Endothelial cell of umbilical vein (primary cell): ENCODE data around the gene ZNF322. TPM values are rescaled to one million over a fixed set of nuclear protein-coding genes. Genes with fewer than 3 reads are reported as not detected.
"Not testable (repeated sequence)": the region's sequence is repeated elsewhere in the genome, so short reads cannot be mapped to it uniquely, and the experiment has no call there.

ENCODE experiments used
- BruUV-seq: library from RNA; stranded (reverse); fragments of 400-500 nt; replicated peaks from 2 replicates; lab custom pipeline; 2021; lab: Mats Ljungman, UMichigan
- CTCF ChIA-PET: fragments of 300-600, 350-600 bp; sonication (Branson Sonifier 250); formaldehyde crosslinking; loops from one replicate; lab custom pipeline; 2021; ENCODE audit warnings: antibody characterized with exemption, inconsistent platforms; lab: Charles Lee
- POLR2A ChIA-PET: fragments of 300-600, 350-600 bp; sonication (Branson Sonifier 250); formaldehyde crosslinking; loops from one replicate; lab custom pipeline; 2021; ENCODE audit warnings: antibody characterized with exemption, inconsistent platforms; lab: Charles Lee
- DNase-seq: peaks from one replicate; pipeline ENCODE4 v3.0.0-alpha.2; 2011; ENCODE audit warnings: low read depth, low spot score
- FAIRE-seq: peaks from 2 replicates; lab custom pipeline; 2011; peaks lifted over from hg19 to GRCh38; lab: Jason Lieb, UNC
- H2AFZ ChIP-seq: 2 replicates; pipeline ENCODE4 v1.6.0; 2012; ENCODE audit warnings: low read depth, low read length, control low read depth, inconsistent platforms
- H3K27ac ChIP-seq: 2 replicates; pipeline ENCODE4 v1.5.1; 2011; ENCODE audit warnings: low read depth, mild to moderate bottlenecking, control low read depth, low read length, moderate library complexity; ENCODE audit not compliant: insufficient read depth
- H3K27me3 ChIP-seq, 2 experiments: 2 replicates each; pipeline versions ENCODE4 v1.6.0 to v1.6.1; 2011; ENCODE audit warnings: low read length in 2 of 2, mixed read lengths in 1 of 2; ENCODE audit not compliant: control insufficient read depth in 2 of 2, insufficient read depth in 2 of 2
- H3K36me3 ChIP-seq, 2 experiments: 2 replicates in 1 of 2; 3 replicates in 1 of 2; pipeline ENCODE4 v1.5.1; 2011; ENCODE audit warnings: low read length in 2 of 2, mild to moderate bottlenecking in 1 of 2, moderate library complexity in 1 of 2; ENCODE audit not compliant: control insufficient read depth in 2 of 2, insufficient read depth in 2 of 2; ENCODE audit errors: extremely low read depth in 1 of 2
- H3K4me1 ChIP-seq: 3 replicates; pipeline ENCODE4 v1.5.1; 2011; ENCODE audit warnings: mild to moderate bottlenecking, low read length; ENCODE audit not compliant: control insufficient read depth, insufficient read depth; ENCODE audit errors: extremely low read depth
- H3K4me2 ChIP-seq: 2 replicates; pipeline ENCODE4 v1.6.1; 2011; ENCODE audit warnings: low read length, control low read depth, mixed read lengths; ENCODE audit not compliant: insufficient read depth
- H3K4me3 ChIP-seq, 3 experiments: fragments of 200-600 bp in 1 of 3; sonication (generic), shearing (Covaris generic) in 1 of 3; replicated peaks in 1 of 3; 2 replicates each; pipeline ENCODE4 v1.5.1; 2011 to 2016; ENCODE audit warnings: control low read depth in 3 of 3, low read length in 3 of 3, mild to moderate bottlenecking in 2 of 3, inconsistent platforms in 1 of 3, low read depth in 1 of 3, moderate library complexity in 1 of 3; ENCODE audit not compliant: insufficient read depth in 1 of 3
- H3K79me2 ChIP-seq: 2 replicates; pipeline ENCODE4 v1.6.0; 2012; ENCODE audit warnings: low read length, inconsistent platforms; ENCODE audit not compliant: control insufficient read depth, insufficient read depth
- H3K9ac ChIP-seq: replicated peaks from 2 replicates; pipeline ENCODE3; 2011; ENCODE audit warnings: low read length, control low read depth; ENCODE audit not compliant: insufficient read depth; ENCODE audit errors: extremely low read depth
- H3K9me1 ChIP-seq: replicated peaks from 3 replicates; pipeline ENCODE4 v1.6.0; 2011; ENCODE audit warnings: mild to moderate bottlenecking, low read length; ENCODE audit not compliant: control insufficient read depth, insufficient read depth; ENCODE audit errors: extremely low read depth
- H3K9me3 ChIP-seq: replicated peaks from 2 replicates; pipeline ENCODE4 v1.5.1; 2012; ENCODE audit warnings: low read length, inconsistent platforms; ENCODE audit not compliant: control insufficient read depth, insufficient read depth
- H4K20me1 ChIP-seq: replicated peaks from 2 replicates; pipeline ENCODE3; 2011; ENCODE audit warnings: mild to moderate bottlenecking, low read length; ENCODE audit not compliant: control insufficient read depth, insufficient read depth; ENCODE audit errors: extremely low read depth
- dilution Hi-C: fragments of 300-500 bp; cut with MboI; formaldehyde crosslinking; loops from one replicate; pipeline ENCODE4 v1.15.0; 2019; ENCODE audit warnings: low sequenced_read_pairs; ENCODE audit not compliant: extremely low pct_ligation_motif_present
- intact Hi-C: fragments of 100-400 bp; cut with micrococcal nuclease; formaldehyde crosslinking; loops from one replicate; pipeline ENCODE4 v1.10.0; 2022
- polyA plus RNA-seq, 4 experiments: library from polyadenylated mRNA; depleted of rRNA in 3 of 4; stranded (reverse) in 3 of 4; unstranded in 1 of 4; fragments of >200 nt; gene quantifications; 2 replicates each; pipeline versions ENCODE4 v1.2.1 to v1.2.3, GENCODE V29; 2011 to 2012; ENCODE audit warnings: missing spikeins in 1 of 4
- total RNA-seq: library from RNA; stranded (reverse); gene quantifications from 2 replicates; pipeline ENCODE4 v1.2.3, GENCODE V29; 2021

ZNF322 gene
- total and polyA plus RNA-seq, 2 donors (not counting 3 experiments of a cell fraction or from before 2014, with no cell fraction given): 3.4 to 17.0 TPM

DNA sequence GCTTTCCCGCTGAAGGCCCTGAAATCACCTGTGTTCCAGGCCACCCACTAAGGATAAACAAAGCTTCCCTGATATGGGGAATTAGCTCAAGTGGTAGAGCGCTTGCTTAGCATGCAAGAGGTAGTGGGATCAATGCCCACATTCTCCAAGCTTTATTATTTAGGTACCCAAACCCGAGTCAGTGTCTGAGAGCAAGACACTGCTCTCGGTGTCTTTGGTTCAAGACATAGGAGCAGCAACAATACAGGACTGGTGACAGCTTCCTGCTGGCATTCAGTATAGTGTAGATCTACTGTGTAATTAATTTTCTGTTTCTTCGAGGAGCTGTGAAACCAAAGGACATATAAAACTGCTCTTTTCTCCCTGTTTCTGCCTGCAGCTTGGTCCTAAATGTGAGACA is 13.7 kb upstream of the ZNF322 start:
- H4K20me1 ChIP-seq, H3K4me1 ChIP-seq, H3K9ac ChIP-seq, H2AFZ ChIP-seq, CTCF ChIA-PET, H3K4me3 ChIP-seq, DNase-seq, H3K79me2 ChIP-seq, H3K36me3 ChIP-seq, H3K4me2 ChIP-seq, FAIRE-seq, intact Hi-C loops, H3K27me3 ChIP-seq, BruUV-seq, POLR2A ChIA-PET, H3K9me1 ChIP-seq, H3K9me3 ChIP-seq, H3K27ac ChIP-seq, dilution Hi-C loops: not testable (repeated sequence)

DNA sequence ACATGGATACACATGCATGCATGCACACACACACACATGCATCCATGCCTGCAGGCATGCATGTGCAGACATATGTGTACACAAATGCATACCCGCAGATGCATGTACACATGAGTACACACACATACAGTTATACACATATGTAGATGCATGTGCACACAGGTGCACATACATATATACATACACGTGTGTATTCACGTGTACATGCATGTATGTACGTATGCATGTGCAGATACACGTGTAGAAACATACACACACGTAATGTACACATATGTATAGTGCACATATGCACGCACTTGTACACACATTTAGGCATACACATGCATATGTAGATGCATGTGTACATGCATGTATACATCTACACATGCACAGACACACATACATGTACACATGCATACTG is 11.0 kb upstream of the ZNF322 start:
- H3K9me1 ChIP-seq, BruUV-seq, H3K27me3 ChIP-seq, H4K20me1 ChIP-seq, DNase-seq, intact Hi-C loops, H3K4me1 ChIP-seq, H3K9ac ChIP-seq, H3K79me2 ChIP-seq, dilution Hi-C loops, POLR2A ChIA-PET, H3K4me3 ChIP-seq, H3K27ac ChIP-seq, H3K4me2 ChIP-seq, H3K9me3 ChIP-seq, H2AFZ ChIP-seq, FAIRE-seq, CTCF ChIA-PET, H3K36me3 ChIP-seq: not testable (repeated sequence)

DNA sequence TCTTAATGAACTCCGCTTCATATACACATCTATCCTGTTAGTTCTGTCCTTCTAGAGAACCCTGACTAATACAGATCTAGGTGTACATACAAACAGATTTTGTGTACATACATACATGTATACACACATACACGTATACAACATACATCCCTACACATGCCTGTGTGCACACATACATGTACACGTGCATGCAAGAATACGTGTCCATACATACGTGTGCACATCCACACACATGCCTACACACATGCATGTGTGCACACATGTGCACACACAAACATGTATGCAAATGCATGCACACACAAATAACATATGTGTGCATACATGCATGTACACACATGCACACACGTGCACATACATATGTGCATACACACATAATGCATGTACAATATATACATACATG is 10.5 kb upstream of the ZNF322 start:
- H3K36me3 ChIP-seq, FAIRE-seq, CTCF ChIA-PET: not testable (repeated sequence)

More for the DNA sequence above, 10.5 kb upstream of the ZNF322 start:
- BruUV-seq, H3K4me2 ChIP-seq, H3K79me2 ChIP-seq, H3K4me3 ChIP-seq, H3K4me1 ChIP-seq, dilution Hi-C loops, H4K20me1 ChIP-seq, H3K9me3 ChIP-seq, H3K9me1 ChIP-seq, H3K27me3 ChIP-seq, H3K9ac ChIP-seq, DNase-seq, H2AFZ ChIP-seq, H3K27ac ChIP-seq, intact Hi-C loops: not testable (repeated sequence)
- POLR2A ChIA-PET: interaction anchor here (0.6 kb wide), 1 partner anchor 45 kb away, joined by 8 read pairs; no protein-coding TSS in a partner anchor
